ENCODE measurements around the gene EIF2B5. TPM values are rescaled to one million over a fixed set of nuclear protein-coding genes. Genes with fewer than 3 reads are reported as not detected.

EIF2B5 gene
- total and polyA plus RNA-seq, 9 of the 15 experiments (the other 6 are each of a cell fraction or from before 2014, with no cell fraction given): 19.1 to 92.4 (median 74.0) TPM

- TF ChIP-seq, protein P1, sequence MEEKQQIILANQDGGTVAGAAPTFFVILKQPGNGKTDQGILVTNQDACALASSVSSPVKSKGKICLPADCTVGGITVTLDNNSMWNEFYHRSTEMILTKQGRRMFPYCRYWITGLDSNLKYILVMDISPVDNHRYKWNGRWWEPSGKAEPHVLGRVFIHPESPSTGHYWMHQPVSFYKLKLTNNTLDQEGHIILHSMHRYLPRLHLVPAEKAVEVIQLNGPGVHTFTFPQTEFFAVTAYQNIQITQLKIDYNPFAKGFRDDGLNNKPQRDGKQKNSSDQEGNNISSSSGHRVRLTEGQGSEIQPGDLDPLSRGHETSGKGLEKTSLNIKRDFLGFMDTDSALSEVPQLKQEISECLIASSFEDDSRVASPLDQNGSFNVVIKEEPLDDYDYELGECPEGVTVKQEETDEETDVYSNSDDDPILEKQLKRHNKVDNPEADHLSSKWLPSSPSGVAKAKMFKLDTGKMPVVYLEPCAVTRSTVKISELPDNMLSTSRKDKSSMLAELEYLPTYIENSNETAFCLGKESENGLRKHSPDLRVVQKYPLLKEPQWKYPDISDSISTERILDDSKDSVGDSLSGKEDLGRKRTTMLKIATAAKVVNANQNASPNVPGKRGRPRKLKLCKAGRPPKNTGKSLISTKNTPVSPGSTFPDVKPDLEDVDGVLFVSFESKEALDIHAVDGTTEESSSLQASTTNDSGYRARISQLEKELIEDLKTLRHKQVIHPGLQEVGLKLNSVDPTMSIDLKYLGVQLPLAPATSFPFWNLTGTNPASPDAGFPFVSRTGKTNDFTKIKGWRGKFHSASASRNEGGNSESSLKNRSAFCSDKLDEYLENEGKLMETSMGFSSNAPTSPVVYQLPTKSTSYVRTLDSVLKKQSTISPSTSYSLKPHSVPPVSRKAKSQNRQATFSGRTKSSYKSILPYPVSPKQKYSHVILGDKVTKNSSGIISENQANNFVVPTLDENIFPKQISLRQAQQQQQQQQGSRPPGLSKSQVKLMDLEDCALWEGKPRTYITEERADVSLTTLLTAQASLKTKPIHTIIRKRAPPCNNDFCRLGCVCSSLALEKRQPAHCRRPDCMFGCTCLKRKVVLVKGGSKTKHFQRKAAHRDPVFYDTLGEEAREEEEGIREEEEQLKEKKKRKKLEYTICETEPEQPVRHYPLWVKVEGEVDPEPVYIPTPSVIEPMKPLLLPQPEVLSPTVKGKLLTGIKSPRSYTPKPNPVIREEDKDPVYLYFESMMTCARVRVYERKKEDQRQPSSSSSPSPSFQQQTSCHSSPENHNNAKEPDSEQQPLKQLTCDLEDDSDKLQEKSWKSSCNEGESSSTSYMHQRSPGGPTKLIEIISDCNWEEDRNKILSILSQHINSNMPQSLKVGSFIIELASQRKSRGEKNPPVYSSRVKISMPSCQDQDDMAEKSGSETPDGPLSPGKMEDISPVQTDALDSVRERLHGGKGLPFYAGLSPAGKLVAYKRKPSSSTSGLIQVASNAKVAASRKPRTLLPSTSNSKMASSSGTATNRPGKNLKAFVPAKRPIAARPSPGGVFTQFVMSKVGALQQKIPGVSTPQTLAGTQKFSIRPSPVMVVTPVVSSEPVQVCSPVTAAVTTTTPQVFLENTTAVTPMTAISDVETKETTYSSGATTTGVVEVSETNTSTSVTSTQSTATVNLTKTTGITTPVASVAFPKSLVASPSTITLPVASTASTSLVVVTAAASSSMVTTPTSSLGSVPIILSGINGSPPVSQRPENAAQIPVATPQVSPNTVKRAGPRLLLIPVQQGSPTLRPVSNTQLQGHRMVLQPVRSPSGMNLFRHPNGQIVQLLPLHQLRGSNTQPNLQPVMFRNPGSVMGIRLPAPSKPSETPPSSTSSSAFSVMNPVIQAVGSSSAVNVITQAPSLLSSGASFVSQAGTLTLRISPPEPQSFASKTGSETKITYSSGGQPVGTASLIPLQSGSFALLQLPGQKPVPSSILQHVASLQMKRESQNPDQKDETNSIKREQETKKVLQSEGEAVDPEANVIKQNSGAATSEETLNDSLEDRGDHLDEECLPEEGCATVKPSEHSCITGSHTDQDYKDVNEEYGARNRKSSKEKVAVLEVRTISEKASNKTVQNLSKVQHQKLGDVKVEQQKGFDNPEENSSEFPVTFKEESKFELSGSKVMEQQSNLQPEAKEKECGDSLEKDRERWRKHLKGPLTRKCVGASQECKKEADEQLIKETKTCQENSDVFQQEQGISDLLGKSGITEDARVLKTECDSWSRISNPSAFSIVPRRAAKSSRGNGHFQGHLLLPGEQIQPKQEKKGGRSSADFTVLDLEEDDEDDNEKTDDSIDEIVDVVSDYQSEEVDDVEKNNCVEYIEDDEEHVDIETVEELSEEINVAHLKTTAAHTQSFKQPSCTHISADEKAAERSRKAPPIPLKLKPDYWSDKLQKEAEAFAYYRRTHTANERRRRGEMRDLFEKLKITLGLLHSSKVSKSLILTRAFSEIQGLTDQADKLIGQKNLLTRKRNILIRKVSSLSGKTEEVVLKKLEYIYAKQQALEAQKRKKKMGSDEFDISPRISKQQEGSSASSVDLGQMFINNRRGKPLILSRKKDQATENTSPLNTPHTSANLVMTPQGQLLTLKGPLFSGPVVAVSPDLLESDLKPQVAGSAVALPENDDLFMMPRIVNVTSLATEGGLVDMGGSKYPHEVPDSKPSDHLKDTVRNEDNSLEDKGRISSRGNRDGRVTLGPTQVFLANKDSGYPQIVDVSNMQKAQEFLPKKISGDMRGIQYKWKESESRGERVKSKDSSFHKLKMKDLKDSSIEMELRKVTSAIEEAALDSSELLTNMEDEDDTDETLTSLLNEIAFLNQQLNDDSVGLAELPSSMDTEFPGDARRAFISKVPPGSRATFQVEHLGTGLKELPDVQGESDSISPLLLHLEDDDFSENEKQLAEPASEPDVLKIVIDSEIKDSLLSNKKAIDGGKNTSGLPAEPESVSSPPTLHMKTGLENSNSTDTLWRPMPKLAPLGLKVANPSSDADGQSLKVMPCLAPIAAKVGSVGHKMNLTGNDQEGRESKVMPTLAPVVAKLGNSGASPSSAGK (IDR thresholded peaks at IDR 0.05): peak; percentile 72
- no peak for TF ChIP-seq C11orf30 (IDR thresholded peaks at IDR 0.05; ENCODE audit: low read depth)
- TF ChIP-seq MTA1 (IDR thresholded peaks at IDR 0.05; ENCODE audit: borderline replicate concordance): no peak
- 0 out of 2 replicates have a peak, but pooled peaks have one; percentile 22 for TF ChIP-seq SUPT5H (IDR thresholded peaks at IDR 0.05)
- no peak for TF ChIP-seq PYGO2 (tag; IDR thresholded peaks at IDR 0.05)
- TF ChIP-seq, protein P2, sequence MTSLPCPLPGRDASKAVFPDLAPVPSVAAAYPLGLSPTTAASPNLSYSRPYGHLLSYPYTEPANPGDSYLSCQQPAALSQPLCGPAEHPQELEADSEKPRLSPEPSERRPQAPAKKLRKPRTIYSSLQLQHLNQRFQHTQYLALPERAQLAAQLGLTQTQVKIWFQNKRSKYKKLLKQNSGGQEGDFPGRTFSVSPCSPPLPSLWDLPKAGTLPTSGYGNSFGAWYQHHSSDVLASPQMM (CRISPR knock-in tag; IDR thresholded peaks at IDR 0.05): no peak
- peak in 1 of 2 experiments; percentile 67; a peak in 2 of 4 replicates for TF ChIP-seq UBTF (IDR thresholded peaks at IDR 0.05; ENCODE audit: borderline replicate concordance in 1 of 2, low read depth in 2 of 2, low read length in 2 of 2)
- peak; percentile 76 for TF ChIP-seq HMGN3 (IDR thresholded peaks at IDR 0.05; ENCODE audit: borderline replicate concordance, extremely low read depth, insufficient read length, low read depth, low read length)
- peak; percentile 95 for TF ChIP-seq CC2D1A (IDR thresholded peaks at IDR 0.05)
- TF ChIP-seq POLR2AphosphoS2 (IDR thresholded peaks at IDR 0.05; ENCODE audit: low read length): no peak
- TF ChIP-seq TRIM24 (IDR thresholded peaks at IDR 0.05): no peak
- TF ChIP-seq ESRRA (IDR thresholded peaks at IDR 0.05; ENCODE audit: borderline replicate concordance, low read depth): peak; percentile 36; the same call in 1 of the 2 replicates
Observed at GRCh38 chr3:184154885-184155643, 19.9 kb downstream of the EIF2B5 start, which contains the start of gene DVL3 (continued).
